Immature natural killer cell (primary cell): ENCODE results near the gene TMEM120A. TPM values are rescaled to one million over a fixed set of nuclear protein-coding genes. Genes with fewer than 3 reads are reported as not detected.

Experiments
- DNase-seq, 3 donors: peaks; one replicate each; pipeline ENCODE4 v3.0.0; 2022; ENCODE audit warnings: mixed read lengths in 1 of 3
- H3K27ac Mint-ChIP-seq, 6 donors: one replicate each; pipeline ENCODE4 v1.8.0; 2020; ENCODE audit warnings: mixed read lengths in 6 of 6, mild to moderate bottlenecking in 5 of 6, inconsistent platforms in 4 of 6, moderate library complexity in 3 of 6
- H3K27me3 Mint-ChIP-seq, 3 donors: one replicate each; pipeline ENCODE4 v1.8.0; 2020 to 2021; ENCODE audit warnings: low read depth in 3 of 3, mild to moderate bottlenecking in 3 of 3, mixed read lengths in 3 of 3, moderate library complexity in 3 of 3, inconsistent platforms in 1 of 3
- H3K36me3 Mint-ChIP-seq, 3 donors: one replicate each; pipeline ENCODE4 v1.8.0; 2020; ENCODE audit warnings: mixed read lengths in 3 of 3, inconsistent platforms in 2 of 3, mild to moderate bottlenecking in 2 of 3
- H3K4me1 Mint-ChIP-seq, 2 donors: one replicate each; pipeline ENCODE4 v1.8.0; 2020; ENCODE audit warnings: inconsistent platforms in 2 of 2, mild to moderate bottlenecking in 2 of 2, mixed read lengths in 2 of 2, moderate library complexity in 1 of 2
- H3K4me3 Mint-ChIP-seq, 5 donors: one replicate each; pipeline ENCODE4 v1.8.0; 2020; ENCODE audit warnings: mild to moderate bottlenecking in 5 of 5, mixed read lengths in 5 of 5, inconsistent platforms in 3 of 5, moderate library complexity in 3 of 5
- H3K9me3 Mint-ChIP-seq, 6 donors: one replicate each; pipeline ENCODE4 v1.8.0; 2020; ENCODE audit warnings: mild to moderate bottlenecking in 6 of 6, mixed read lengths in 6 of 6, inconsistent platforms in 4 of 6, moderate library complexity in 3 of 6
- polyA plus RNA-seq, 3 donors: library from polyadenylated mRNA; unstranded; fragments of 300-500 nt; fragmentation: Illumina TruSeq; gene quantifications; one replicate each; pipeline ENCODE4 v1.2.3, GENCODE V29; 2021

TMEM120A gene
- polyA plus RNA-seq, 3 donors from 2014 or later, result 35.1 to 53.8 (median 47.6) TPM

GRCh38 chr7:75981453-75982305, 12.7 kb downstream of the TMEM120A start:
- Mint-ChIP-seq H3K36me3 (peaks cover 0 to 2% (median 0%) of the 10 kb centered on the region in 3 donors), H3K4me1 (peaks cover 0 to 2% of the 10 kb centered on the region in 2 donors), H3K27ac (no peak overlapping the region), H3K4me3 (no peak overlapping the region), H3K27me3 (peaks cover 0 to 2% (median 1%) of the 10 kb centered on the region in 3 donors), H3K9me3 (no peaks in the 10 kb centered on the region)
- DNase-seq, result no peak

- peaks cover 0 to 2% of the 10 kb centered on the region in 2 donors for H3K4me1 Mint-ChIP-seq
- H3K36me3 Mint-ChIP-seq, result no peaks in the 10 kb centered on the region
- no peak for DNase-seq
- no peak overlapping the region for H3K4me3 Mint-ChIP-seq
- no peaks in the 10 kb centered on the region for H3K9me3 Mint-ChIP-seq
- H3K27me3 Mint-ChIP-seq, result peaks cover 0 to 2% (median 0%) of the 10 kb centered on the region in 3 donors
- no peak overlapping the region for H3K27ac Mint-ChIP-seq
Observed at GRCh38 chr7:75981203-75981452, 13.3 kb downstream of the TMEM120A start.

DNA sequence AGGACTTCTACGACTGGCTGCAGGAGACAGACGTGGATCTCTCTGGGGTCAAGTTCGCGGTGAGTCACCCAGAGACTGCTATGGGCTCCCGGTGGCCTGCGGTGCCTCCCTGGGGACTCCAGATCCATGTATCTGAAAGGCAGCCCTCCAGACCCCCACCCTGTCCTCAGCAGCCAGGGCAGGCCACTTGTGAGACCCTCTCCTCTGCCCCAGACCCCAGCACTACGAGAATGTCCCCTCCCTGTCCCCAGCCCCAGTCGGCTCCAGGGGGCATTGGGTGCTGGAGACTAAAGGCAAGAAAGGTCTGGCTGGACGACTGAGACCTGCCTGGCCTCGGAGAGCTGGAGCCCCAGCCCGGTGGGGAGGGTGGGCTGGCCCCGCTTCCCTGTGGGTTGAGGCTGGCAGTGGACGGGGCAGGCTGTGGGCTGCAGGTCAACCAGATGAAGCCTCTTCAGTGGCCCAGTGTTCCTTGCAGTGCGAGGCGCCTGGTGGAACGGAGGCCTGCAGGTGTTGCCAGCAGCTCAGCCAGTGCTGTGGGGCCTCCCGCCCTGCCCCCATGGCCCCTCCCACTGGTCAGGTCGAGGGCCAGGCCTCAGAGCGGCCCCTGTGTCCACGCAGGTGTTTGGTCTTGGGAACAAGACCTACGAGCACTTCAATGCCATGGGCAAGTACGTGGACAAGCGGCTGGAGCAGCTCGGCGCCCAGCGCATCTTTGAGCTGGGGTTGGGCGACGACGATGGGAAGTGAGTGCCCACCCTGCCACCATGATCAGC, 13.8 kb downstream of the TMEM120A start:
- H3K27ac Mint-ChIP-seq, result no peak overlapping the region
- no peak overlapping the region for H3K4me3 Mint-ChIP-seq
- peaks cover 0 to 2% (median 0%) of the 10 kb centered on the region in 3 donors for H3K27me3 Mint-ChIP-seq
- DNase-seq, result no peak
- no peaks in the 10 kb centered on the region for H3K36me3 Mint-ChIP-seq
- peaks cover 0 to 2% of the 10 kb centered on the region in 2 donors for H3K4me1 Mint-ChIP-seq
- H3K9me3 Mint-ChIP-seq, result no peaks in the 10 kb centered on the region

DNA sequence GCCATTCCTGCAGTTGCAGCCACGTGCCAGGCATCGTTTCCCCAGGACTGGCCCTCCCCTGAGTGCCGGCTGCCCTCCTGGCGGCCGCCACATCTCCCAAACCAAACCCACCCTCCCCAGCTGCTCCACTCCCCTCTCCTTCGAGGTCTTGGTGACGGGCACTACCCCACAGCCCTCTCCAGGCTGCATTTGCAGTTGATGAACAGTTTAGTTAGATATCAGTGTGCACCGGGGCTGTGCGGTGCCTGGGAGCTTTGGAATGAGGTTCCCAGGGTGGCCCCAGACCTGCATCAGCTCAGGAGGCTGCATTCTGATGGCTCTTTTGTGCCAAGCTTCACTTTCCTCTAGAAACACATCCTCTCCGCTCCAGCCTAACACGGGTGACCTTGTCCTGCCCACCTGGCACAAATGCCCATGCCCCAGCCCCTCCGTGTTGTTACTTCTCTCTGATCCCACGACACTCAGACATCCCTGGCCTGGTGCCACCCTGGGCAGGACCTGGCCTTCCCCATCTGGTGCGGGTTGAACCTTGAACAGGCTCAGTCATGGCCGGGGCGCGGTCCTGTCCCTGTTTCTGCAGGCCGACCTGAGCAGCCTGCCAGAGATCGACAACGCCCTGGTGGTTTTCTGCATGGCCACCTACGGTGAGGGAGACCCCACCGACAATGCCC, 14.5 kb downstream of the TMEM120A start:
- Mint-ChIP-seq H3K4me3 (no peak overlapping the region), H3K36me3 (peaks cover under 1 to 2% (median under 1%) of the 10 kb centered on the region in 3 donors), H3K9me3 (no peaks in the 10 kb centered on the region), H3K27ac (no peak overlapping the region), H3K4me1 (peaks cover 0 to 2% of the 10 kb centered on the region in 2 donors), H3K27me3 (peaks cover 0 to 2% (median 0%) of the 10 kb centered on the region in 3 donors)
- DNase-seq, result no peak

DNA sequence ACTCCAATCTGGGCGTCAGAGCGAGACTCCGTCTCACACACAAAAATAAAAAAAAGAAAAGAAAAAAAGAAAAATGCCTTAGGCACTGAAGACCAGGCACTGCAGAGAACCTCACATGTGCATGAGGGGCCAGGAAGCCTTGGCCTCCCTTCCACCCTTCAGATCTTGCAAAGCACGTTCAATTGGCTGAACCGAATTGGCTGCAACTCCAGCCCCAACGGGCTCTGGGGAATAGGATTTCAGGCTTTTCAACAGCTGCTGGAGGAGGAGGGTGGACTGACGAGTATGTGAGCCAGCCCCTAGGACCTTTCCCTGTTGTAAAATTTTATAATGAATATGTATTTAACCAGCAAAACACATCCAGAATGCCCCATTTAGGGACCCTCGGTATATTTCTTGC, 16.7 kb downstream of the TMEM120A start:
- Mint-ChIP-seq H3K27ac (no peak overlapping the region), H3K4me1 (peaks cover 0 to 2% of the 10 kb centered on the region in 2 donors), H3K4me3 (no peak overlapping the region)

DNA sequence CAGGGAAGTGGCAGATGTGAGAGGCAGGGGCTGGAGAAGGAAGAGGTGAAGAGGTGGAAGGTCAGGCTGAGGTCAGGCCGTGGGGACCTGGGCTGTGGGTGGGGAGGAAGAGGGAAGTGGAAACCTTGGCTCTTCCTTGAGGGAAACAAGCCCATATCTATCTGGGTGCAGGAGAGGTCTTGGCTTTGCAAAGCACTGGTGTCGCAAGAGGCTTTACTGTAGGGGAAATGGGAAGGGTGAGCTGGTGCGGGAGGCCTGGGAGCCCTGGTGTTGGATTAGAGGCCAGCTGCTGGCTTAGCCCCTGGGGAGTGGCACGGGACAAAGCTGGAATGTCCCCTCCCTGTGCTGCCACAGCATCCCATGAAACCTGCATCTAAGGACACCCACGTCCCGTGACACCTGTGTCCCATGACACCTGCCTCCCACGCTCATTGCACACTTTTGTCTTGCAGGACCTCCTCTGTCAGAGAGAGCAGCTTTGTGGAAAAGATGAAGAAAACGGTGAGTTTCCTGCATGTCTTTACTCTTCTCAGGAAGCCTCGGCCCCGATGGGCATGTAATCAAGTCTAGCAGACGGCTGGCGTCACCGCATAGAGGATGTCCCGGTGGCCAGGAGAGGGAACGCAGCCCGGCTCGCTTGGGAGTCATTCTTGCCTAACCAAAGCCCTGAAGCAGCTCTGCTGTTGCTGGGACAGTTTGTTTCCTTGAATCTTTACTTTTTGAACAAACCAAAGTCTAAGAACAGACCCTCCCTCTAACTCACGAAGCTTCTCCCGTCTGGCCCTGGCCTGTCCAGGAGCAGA, 22.2 kb downstream of the TMEM120A start:
- peaks cover 4 to 18% (median 13%) of the 10 kb centered on the region in 3 donors for H3K36me3 Mint-ChIP-seq
- H3K9me3 Mint-ChIP-seq, result no peaks in the 10 kb centered on the region
- no peak overlapping the region for H3K4me3 Mint-ChIP-seq
- H3K27ac Mint-ChIP-seq, result peak overlapping the region in 1 of 6 donors; percentile 31
- no peak for DNase-seq
- H3K27me3 Mint-ChIP-seq, result no peaks in the 10 kb centered on the region
- H3K4me1 Mint-ChIP-seq, result no peaks in the 10 kb centered on the region

More for the DNA sequence above, 16.7 kb downstream of the TMEM120A start:
- H3K9me3 Mint-ChIP-seq, result no peaks in the 10 kb centered on the region
- DNase-seq, result no peak
- peaks cover 4 to 12% (median 10%) of the 10 kb centered on the region in 3 donors for H3K36me3 Mint-ChIP-seq
- peaks cover 0 to 2% (median 0%) of the 10 kb centered on the region in 3 donors for H3K27me3 Mint-ChIP-seq

- no peak for DNase-seq
- Mint-ChIP-seq H3K36me3 (peaks cover 4 to 18% (median 13%) of the 10 kb centered on the region in 3 donors), H3K4me3 (no peak overlapping the region), H3K4me1 (no peaks in the 10 kb centered on the region), H3K9me3 (no peaks in the 10 kb centered on the region), H3K27me3 (no peaks in the 10 kb centered on the region), H3K27ac (no peak overlapping the region)
Observed at GRCh38 chr7:75971309-75971960, 23.0 kb downstream of the TMEM120A start.

GRCh38 chr7:75969704-75970498, 24.5 kb downstream of the TMEM120A start:
- Mint-ChIP-seq H3K4me3 (no peak overlapping the region), H3K36me3 (peaks cover 4 to 17% (median 13%) of the 10 kb centered on the region in 3 donors)

DNA sequence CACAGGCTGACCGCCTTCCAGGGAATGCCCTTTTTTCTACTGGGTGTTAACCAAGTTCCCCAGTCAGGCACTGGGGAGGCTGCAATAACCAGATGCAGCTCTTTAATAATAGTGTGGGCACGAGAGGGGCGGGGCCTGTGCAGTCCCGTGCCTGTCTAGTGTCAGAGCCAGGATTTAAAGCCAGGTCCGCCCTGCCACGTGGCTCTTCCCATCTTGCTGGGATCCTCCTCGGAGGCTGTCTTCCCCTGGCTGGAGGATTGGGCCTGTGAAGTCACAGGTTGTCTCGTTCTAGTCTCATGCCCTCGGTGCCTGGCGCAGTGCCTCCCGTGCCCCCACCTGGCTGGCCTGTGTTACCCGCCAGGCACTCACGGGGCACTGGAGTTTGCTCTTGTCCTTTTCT, 25.2 kb downstream of the TMEM120A start:
- H3K4me3 Mint-ChIP-seq, result no peak overlapping the region
- DNase-seq, result no peak
- peaks cover 0 to 4% (median 0%) of the 10 kb centered on the region in 3 donors for H3K27me3 Mint-ChIP-seq
- no peaks in the 10 kb centered on the region for H3K4me1 Mint-ChIP-seq
- no peaks in the 10 kb centered on the region for H3K9me3 Mint-ChIP-seq
- peaks cover 4 to 13% (median 9%) of the 10 kb centered on the region in 3 donors for H3K36me3 Mint-ChIP-seq
- H3K27ac Mint-ChIP-seq, result no peak overlapping the region

More at GRCh38 chr7:75969704-75970498, 24.5 kb downstream of the TMEM120A start:
- Mint-ChIP-seq H3K4me1 (no peaks in the 10 kb centered on the region), H3K9me3 (no peaks in the 10 kb centered on the region), H3K27me3 (peaks cover 0 to 3% (median 0%) of the 10 kb centered on the region in 3 donors), H3K27ac (peak overlapping the region in 2 of 6 donors; percentile 5 to 22)
- DNase-seq, result no peak

GRCh38 chr7:75968561-75969001, 25.8 kb downstream of the TMEM120A start:
- peaks cover 3 to 7% (median 4%) of the 10 kb centered on the region in 3 donors for H3K36me3 Mint-ChIP-seq
- no peak for DNase-seq
- no peak overlapping the region for H3K4me3 Mint-ChIP-seq
- H3K27ac Mint-ChIP-seq, result no peak overlapping the region
- H3K27me3 Mint-ChIP-seq, result peaks cover 0 to 4% (median 0%) of the 10 kb centered on the region in 3 donors
- H3K9me3 Mint-ChIP-seq, result no peaks in the 10 kb centered on the region
- no peaks in the 10 kb centered on the region for H3K4me1 Mint-ChIP-seq

- DNase-seq, result no peak
- H3K4me3 Mint-ChIP-seq, result no peak overlapping the region
Observed at GRCh38 chr7:75968012-75968411, 26.4 kb downstream of the TMEM120A start.

DNA sequence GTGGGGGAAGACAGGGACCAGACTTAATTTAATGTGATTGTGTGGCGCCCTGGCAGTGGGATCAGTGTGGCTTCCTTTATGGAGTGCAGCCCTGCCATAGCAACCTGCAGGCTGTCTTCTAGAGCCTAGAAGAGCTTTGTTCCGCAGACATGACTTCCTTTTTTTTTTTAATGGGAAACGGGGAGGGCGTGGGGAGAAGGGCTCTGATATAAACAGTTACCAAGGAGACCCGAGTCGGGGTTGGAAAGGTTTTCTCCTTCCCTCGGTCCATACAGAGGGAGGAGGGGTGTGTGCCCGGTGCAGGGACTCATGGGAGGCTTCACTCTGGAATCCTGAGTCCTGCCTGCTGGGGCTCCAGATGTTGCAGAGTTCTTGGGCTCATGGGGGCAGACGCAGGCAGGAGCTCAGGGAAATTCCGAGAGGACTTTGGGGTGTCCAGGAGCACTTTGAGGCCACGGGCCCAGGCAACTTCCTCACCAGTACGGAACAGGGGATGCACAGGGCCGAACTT, 26.9 kb downstream of the TMEM120A start:
- H3K4me3 Mint-ChIP-seq, result no peak overlapping the region
- no peak overlapping the region for H3K27ac Mint-ChIP-seq

More at GRCh38 chr7:75968012-75968411, 26.4 kb downstream of the TMEM120A start:
- peaks cover 3 to 11% (median 4%) of the 10 kb centered on the region in 3 donors for H3K36me3 Mint-ChIP-seq
- no peak overlapping the region for H3K27ac Mint-ChIP-seq
- peaks cover 0 to 3% of the 10 kb centered on the region in 2 donors for H3K4me1 Mint-ChIP-seq
- peaks cover 0 to 4% (median 0%) of the 10 kb centered on the region in 3 donors for H3K27me3 Mint-ChIP-seq
- no peaks in the 10 kb centered on the region for H3K9me3 Mint-ChIP-seq

More for the DNA sequence above, 26.9 kb downstream of the TMEM120A start:
- no peak for DNase-seq
- Mint-ChIP-seq H3K27me3 (peaks cover 0 to 4% (median 0%) of the 10 kb centered on the region in 3 donors), H3K9me3 (no peaks in the 10 kb centered on the region), H3K36me3 (peaks cover 8 to 11% (median 9%) of the 10 kb centered on the region in 3 donors), H3K4me1 (peaks cover 0 to 3% of the 10 kb centered on the region in 2 donors)
